ENCODE data around the gene CNIH4. TPM values are rescaled to one million over a fixed set of nuclear protein-coding genes. Genes with fewer than 3 reads are reported as not detected.

The CNIH4 gene
- total and polyA plus RNA-seq, 2 of the 4 experiments (the other 2 are of a cell fraction) = 29.7 to 73.1 TPM

DNA sequence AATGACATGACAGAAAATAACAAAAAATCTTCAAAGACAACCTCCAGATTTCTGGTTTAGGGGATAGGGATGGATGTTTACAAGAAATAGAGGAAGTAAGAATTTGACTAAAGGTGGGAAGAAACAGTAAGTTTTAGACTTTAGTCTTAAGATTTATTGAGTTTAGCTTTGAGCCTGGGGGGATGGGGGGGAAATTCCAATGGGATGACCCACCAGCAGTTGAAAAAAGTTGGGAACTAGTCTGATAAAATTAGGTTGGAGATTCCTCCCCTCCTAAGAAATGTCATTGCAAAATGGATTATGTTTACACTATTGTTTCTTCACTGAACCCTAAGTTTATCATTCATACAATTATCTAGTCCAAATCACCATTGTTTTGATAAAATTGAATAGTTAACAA is 49.5 kb downstream of the CNIH4 start:
- no peak overlapping the region for H3K18ac ChIP-seq (ENCODE audit: low read depth, low read length)
- no peak overlapping the region for H3K4ac ChIP-seq (ENCODE audit: low read depth, low read length)
- no peak overlapping the region for H4K91ac ChIP-seq (ENCODE audit: insufficient read depth, low read depth, low read length)
- H2BK20ac ChIP-seq (ENCODE audit: low read depth, low read length) = no peak overlapping the region
- peaks cover 15% of the 10 kb centered on the region for H4K20me1 ChIP-seq (ENCODE audit: insufficient read depth, low read length)
- no peak overlapping the region for H4K5ac ChIP-seq (ENCODE audit: low read depth, low read length)
- no peak overlapping the region for H3K27ac ChIP-seq (ENCODE audit: insufficient read depth, low read length)
- H2BK15ac ChIP-seq (ENCODE audit: low read depth, low read length) = no peak overlapping the region
- H2BK120ac ChIP-seq (ENCODE audit: low read depth, low read length) = no peak overlapping the region
- H3K9ac ChIP-seq (ENCODE audit: low read depth, low read length) = no peak overlapping the region
- H3K9me3 ChIP-seq (ENCODE audit: control insufficient read depth, insufficient read depth, low read length) = no peaks in the 10 kb centered on the region
- no peak overlapping the region for H2AK5ac ChIP-seq (ENCODE audit: low read depth, low read length)
- no TSS peak for BruUV-seq (replicated peaks)
- peaks cover 5% of the 10 kb centered on the region; the same call in 1 of the 2 replicates for H3K4me1 ChIP-seq (ENCODE audit: control insufficient read depth, insufficient read depth, low read length)
- CTCF ChIA-PET = no interaction called here
- H2AK9ac ChIP-seq (replicated peaks; ENCODE audit: low read depth, low read length, poor library complexity) = no peak overlapping the region
- no peak overlapping the region for H3K23ac ChIP-seq (ENCODE audit: low read depth, low read length)
- in situ Hi-C loops (cut with MboI; ENCODE audit: low sequenced_read_pairs) (no loop called here), intact Hi-C loops (cut with micrococcal nuclease) (no loop called here), dilution Hi-C loops (cut with HindIII; ENCODE audit: low sequenced_read_pairs, unreplicated experiment) (no loop called here)
- H3K56ac ChIP-seq (ENCODE audit: extremely low read depth, insufficient read depth, low read length) = no peak overlapping the region
- no peak overlapping the region for H4K8ac ChIP-seq (ENCODE audit: low read depth in 2 of 2, low read length in 2 of 2)
- no peak overlapping the region for H3K4me2 ChIP-seq (ENCODE audit: low read depth, low read length)
- POLR2A ChIA-PET (ENCODE audit: unreplicated experiment) = no interaction called here
- no peak overlapping the region for H2AFZ ChIP-seq (replicated peaks; ENCODE audit: low read length, poor library complexity)
- H3K9me1 ChIP-seq (ENCODE audit: insufficient read depth, low read length) = no peaks in the 10 kb centered on the region
- H3K27me3 ChIP-seq (ENCODE audit: control insufficient read depth, insufficient read depth, low read length) = no peaks in the 10 kb centered on the region
- peak overlapping the region; percentile 38 for H2BK5ac ChIP-seq (ENCODE audit: low read depth, low read length, poor library complexity, severe bottlenecking)
- peaks cover 49% of the 10 kb centered on the region for H3K36me3 ChIP-seq (ENCODE audit: control insufficient read depth, insufficient read depth, low read length)
- no peak overlapping the region for H3K4me3 ChIP-seq (ENCODE audit: insufficient read depth, low read depth, low read length)
- H3K14ac ChIP-seq (replicated peaks; ENCODE audit: low read depth, low read length) = no peak overlapping the region
- DNase-seq (no peak), ATAC-seq (ENCODE audit: low read depth) (no peak; the same call in 1 of the 2 replicates)
- H3K79me1 ChIP-seq (ENCODE audit: low read depth in 1 of 2, low read length in 2 of 2) = peaks cover 17 to 30% of the 10 kb centered on the region in 2 experiments
- TF ChIP-seq RFX5 (IDR thresholded peaks at IDR 0.05; ENCODE audit: low read depth, low read length) (no peak), CEBPB (IDR thresholded peaks at IDR 0.05; ENCODE audit: low read depth, low read length) (no peak)
